Osteocyte (in vitro differentiated cells): ENCODE measurements around the gene HIBADH. TPM values are rescaled to one million over a fixed set of nuclear protein-coding genes. Genes with fewer than 3 reads are reported as not detected.
"Not testable (repeated sequence)": the region's sequence is repeated elsewhere in the genome, so short reads cannot be mapped to it uniquely, and the experiment has no call there.

Experiments used
- DNase-seq: peaks from one replicate; pipeline ENCODE4 v3.0.0; 2021; ENCODE audit warnings: mixed read lengths; ENCODE audit not compliant: unreplicated experiment; ENCODE audit errors: extremely low spot score
- H3K27ac Mint-ChIP-seq: one replicate; pipeline ENCODE4 v1.8.0; 2021; ENCODE audit warnings: mild to moderate bottlenecking, mixed read lengths; ENCODE audit not compliant: unreplicated experiment
- H3K27me3 Mint-ChIP-seq: one replicate; pipeline ENCODE4 v1.8.0; 2021; ENCODE audit warnings: mixed read lengths; ENCODE audit not compliant: unreplicated experiment
- H3K36me3 Mint-ChIP-seq: one replicate; pipeline ENCODE4 v1.8.0; 2021; ENCODE audit warnings: mixed read lengths; ENCODE audit not compliant: unreplicated experiment
- H3K4me1 Mint-ChIP-seq: one replicate; pipeline ENCODE4 v1.8.0; 2021; ENCODE audit warnings: mixed read lengths; ENCODE audit not compliant: unreplicated experiment
- H3K4me3 Mint-ChIP-seq: one replicate; pipeline ENCODE4 v1.8.0; 2021; ENCODE audit warnings: mild to moderate bottlenecking, moderate library complexity, mixed read lengths; ENCODE audit not compliant: unreplicated experiment
- H3K9me3 Mint-ChIP-seq: one replicate; pipeline ENCODE4 v1.8.0; 2021; ENCODE audit warnings: mixed read lengths; ENCODE audit not compliant: unreplicated experiment
- total RNA-seq: library from RNA; stranded (reverse); gene quantifications from 2 replicates; pipeline ENCODE4 v1.2.1, GENCODE V29; 2021
- TF ChIP-seq, protein P1 (sequence below): fragments of 200-600 bp; sonication (generic); IDR thresholded peaks from 2 replicates; pipeline ENCODE4 v1.5.0; 2021; ENCODE audit warnings: antibody characterized with exemption, mild to moderate bottlenecking, moderate library complexity

Gene HIBADH
- total RNA-seq, 1 donor from 2014 or later, result 31.9 TPM

GRCh38 chr7:27684491-27684890 lies 21.8 kb upstream of the HIBADH start:
- Mint-ChIP-seq H3K27ac (no peak overlapping the region), H3K9me3 (peaks cover 6% of the 10 kb centered on the region), H3K27me3 (no peaks in the 10 kb centered on the region), H3K4me1 (peaks cover 2% of the 10 kb centered on the region), H3K4me3 (no peak overlapping the region), H3K36me3 (no peaks in the 10 kb centered on the region)
- no peak for DNase-seq
- TF ChIP-seq, protein P1, sequence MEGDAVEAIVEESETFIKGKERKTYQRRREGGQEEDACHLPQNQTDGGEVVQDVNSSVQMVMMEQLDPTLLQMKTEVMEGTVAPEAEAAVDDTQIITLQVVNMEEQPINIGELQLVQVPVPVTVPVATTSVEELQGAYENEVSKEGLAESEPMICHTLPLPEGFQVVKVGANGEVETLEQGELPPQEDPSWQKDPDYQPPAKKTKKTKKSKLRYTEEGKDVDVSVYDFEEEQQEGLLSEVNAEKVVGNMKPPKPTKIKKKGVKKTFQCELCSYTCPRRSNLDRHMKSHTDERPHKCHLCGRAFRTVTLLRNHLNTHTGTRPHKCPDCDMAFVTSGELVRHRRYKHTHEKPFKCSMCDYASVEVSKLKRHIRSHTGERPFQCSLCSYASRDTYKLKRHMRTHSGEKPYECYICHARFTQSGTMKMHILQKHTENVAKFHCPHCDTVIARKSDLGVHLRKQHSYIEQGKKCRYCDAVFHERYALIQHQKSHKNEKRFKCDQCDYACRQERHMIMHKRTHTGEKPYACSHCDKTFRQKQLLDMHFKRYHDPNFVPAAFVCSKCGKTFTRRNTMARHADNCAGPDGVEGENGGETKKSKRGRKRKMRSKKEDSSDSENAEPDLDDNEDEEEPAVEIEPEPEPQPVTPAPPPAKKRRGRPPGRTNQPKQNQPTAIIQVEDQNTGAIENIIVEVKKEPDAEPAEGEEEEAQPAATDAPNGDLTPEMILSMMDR, result no peak

DNA sequence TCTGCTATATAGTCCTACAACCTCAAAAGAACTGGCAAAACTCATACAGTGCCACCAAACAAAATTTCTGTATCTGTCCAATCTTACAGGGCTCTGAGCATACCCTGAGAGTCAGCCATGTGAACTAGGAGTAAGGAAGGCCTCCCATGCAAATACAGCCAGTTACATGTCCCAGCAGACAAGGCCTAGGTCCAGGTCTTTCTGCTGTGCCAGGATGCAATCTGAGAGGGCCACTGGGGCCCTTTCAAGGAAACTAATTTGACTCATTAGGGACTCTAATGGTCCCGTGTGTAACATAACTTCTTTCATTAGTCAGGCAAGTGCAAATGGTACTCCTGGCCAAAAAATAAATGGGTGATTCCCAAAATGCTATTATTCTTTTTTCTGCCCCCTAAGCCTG lies 17.9 kb upstream of the HIBADH start:
- no peak for DNase-seq
- H3K4me3 Mint-ChIP-seq, result no peak overlapping the region
- H3K36me3 Mint-ChIP-seq, result no peaks in the 10 kb centered on the region
- H3K27me3 Mint-ChIP-seq, result no peaks in the 10 kb centered on the region
- TF ChIP-seq, protein P1, result no peak
- no peak overlapping the region for H3K27ac Mint-ChIP-seq
- peaks cover 4% of the 10 kb centered on the region for H3K9me3 Mint-ChIP-seq
- peaks cover 23% of the 10 kb centered on the region for H3K4me1 Mint-ChIP-seq

- DNase-seq, result no peak
- TF ChIP-seq, protein P1, result no peak
- Mint-ChIP-seq H3K4me1 (peaks cover 23% of the 10 kb centered on the region), H3K9me3 (peaks cover 4% of the 10 kb centered on the region), H3K36me3 (no peaks in the 10 kb centered on the region), H3K4me3 (no peak overlapping the region), H3K27ac (peak overlapping the region; percentile 90), H3K27me3 (no peaks in the 10 kb centered on the region)
These were observed 16.1 kb upstream of the HIBADH start for GRCh38 chr7:27678617-27679260.

DNA sequence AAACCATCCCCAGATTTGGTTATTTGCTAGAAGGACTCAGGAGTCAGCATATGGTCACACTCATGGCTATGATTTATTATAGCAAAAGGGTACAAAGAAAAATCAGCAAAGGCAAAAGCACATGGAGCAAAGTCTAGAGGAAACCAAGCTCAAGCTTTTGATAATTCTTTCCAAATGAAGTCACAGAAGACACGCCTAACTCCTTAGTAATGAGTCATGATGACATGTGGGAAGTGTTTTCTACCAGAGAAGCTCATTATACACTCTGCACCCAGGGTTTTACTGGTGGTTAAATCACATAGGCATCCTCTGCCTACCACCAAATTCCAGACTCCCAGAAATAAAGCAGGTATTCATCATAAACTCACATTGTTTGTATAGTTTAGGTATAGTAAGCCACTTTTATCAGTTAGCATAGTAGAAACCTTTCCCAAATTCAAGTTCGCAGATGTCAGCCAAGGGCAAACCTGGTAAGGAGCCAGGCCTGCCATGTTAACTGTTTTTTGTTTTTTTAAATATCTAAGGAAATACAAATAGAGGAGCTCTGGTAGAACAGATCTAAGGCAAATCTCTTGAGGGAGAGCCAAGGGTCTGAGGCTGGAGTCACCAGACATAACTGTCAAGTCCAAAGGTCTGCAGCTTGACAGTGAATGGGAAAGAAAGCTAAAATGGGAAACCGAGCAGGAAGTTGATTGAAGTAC lies 15.4 kb upstream of the HIBADH start:
- Mint-ChIP-seq H3K36me3 (no peaks in the 10 kb centered on the region), H3K27ac (peak overlapping the region; percentile 90), H3K4me3 (no peak overlapping the region), H3K27me3 (no peaks in the 10 kb centered on the region), H3K4me1 (peaks cover 23% of the 10 kb centered on the region), H3K9me3 (peaks cover 4% of the 10 kb centered on the region)
- no peak for DNase-seq
- TF ChIP-seq, protein P1, result no peak

DNA sequence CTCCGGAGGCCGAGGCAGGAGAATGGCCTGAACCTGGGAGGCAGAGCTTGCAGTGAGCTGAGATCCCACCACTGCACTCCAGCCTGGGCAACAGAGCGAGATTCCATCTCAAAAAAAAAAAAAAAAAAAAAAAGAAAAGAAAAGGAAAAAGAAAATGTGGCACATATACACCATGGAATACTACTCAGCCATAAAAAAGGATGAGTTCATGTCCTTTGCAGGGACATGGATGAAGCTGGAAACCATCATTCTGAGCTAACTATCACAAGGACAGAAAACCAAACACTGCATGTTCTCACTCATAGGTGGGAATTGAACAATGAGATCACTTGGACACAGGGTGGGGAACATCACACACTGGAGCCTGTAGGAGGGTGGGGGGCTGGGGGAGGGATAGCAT lies 11.4 kb upstream of the HIBADH start:
- not testable (repeated sequence) for DNase-seq, H3K27me3 Mint-ChIP-seq, H3K27ac Mint-ChIP-seq, H3K4me3 Mint-ChIP-seq, H3K36me3 Mint-ChIP-seq, H3K9me3 Mint-ChIP-seq
- peaks cover 25% of the 10 kb centered on the region for H3K4me1 Mint-ChIP-seq
